Activated CD4-positive, CD25-positive, alpha-beta regulatory T cell (primary cell): ENCODE measurements around the gene PLCB4.

Experiments
- DNase-seq, 4 experiments: peaks; one replicate each; lab custom pipeline; 2025; lab: John Stamatoyannopoulos, UW

The PLCB4 gene

GRCh38 chr20:9177278-9177677 lies 108.4 kb downstream of the PLCB4 start:
- no peak for DNase-seq

GRCh38 chr20:9179193-9179802 lies 110.4 kb downstream of the PLCB4 start:
- no peak for DNase-seq

- DNase-seq = no peak
Measured at GRCh38 chr20:9179867-9180266, 111.0 kb downstream of the PLCB4 start.

DNA sequence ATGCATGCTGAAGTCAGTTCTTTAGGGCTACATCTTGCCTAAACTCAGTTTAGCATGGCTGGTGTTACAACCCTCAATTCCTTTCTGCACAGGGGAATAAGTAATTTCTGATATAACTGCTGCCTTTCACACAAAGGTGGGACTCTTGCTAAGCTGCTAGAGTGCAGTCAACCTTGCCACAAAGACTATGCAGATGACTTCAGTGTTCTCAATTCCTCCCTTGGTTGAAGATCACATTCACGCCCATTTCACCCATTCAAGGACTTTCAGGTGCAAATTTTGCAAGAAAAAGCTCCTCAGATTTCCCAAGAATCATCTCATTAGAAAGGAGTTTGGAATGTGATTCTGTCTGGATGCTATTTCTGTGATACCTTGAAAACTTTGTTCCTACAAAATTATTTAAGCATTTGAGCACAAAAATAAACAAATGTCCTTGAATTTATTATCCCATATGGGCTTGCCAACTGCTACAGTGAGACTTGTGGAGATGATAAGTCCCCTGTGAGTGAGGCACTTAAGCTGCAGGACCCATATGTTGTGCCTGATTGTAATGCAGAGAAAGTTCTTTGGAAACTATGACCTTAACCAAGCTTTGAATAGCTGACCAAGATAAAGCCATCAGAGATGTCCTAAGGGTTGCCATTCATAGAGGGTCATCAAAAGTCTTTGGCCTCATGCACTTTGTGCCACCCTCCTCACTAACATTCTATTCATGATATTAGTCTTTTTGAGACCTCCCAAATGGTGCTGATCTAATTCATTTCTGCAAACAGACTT lies 111.8 kb downstream of the PLCB4 start:
- DNase-seq = no peak

GRCh38 chr20:9185511-9185910 lies 116.6 kb downstream of the PLCB4 start:
- no peak for DNase-seq

DNA sequence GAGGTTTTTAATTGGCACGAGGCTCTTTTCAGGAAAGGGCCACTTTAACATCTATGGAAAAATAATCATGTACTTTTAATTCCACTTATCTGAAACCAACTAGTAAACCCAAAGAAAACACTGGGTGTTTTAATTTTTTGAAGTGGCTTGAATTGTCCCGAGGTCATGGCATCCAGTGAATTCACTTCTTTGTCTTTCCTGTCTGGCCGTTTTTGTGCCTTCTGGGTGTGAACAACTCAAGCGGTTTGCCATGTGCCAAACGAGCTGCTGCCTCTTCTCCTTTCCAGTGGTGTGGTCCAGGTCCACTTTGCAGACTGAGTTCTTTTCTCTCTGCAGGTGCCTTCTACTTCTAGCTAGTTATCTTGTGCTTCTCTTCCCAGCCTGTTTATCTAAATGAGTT lies 117.5 kb downstream of the PLCB4 start:
- DNase-seq = no peak

GRCh38 chr20:9195031-9195430 lies 126.1 kb downstream of the PLCB4 start:
- no peak for DNase-seq

GRCh38 chr20:9196110-9196509 lies 127.2 kb downstream of the PLCB4 start:
- DNase-seq = no peak

GRCh38 chr20:9198460-9198859 lies 129.6 kb downstream of the PLCB4 start:
- DNase-seq = no peak

GRCh38 chr20:9200196-9200595 lies 131.3 kb downstream of the PLCB4 start:
- DNase-seq = no peak

DNA sequence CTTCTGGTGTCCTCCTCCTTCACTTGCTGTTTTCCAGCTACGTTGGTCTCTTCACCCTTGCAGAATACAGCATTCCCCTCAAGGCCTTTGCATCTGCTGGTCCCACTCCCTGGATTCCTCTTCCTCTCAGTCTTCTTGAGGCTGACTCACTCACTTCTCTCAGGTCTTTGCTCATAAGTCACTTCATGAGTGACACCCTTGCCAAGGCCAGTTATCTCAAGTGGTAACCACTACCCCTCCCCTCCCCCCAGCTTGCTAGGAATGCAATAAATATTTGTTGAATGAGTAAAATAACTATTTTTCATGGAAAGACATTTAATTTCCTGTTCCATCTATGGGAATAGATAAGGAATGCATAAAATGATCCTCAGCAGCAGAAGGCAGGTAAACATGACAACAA lies 131.7 kb downstream of the PLCB4 start:
- no peak for DNase-seq

- no peak for DNase-seq
Measured at GRCh38 chr20:9202420-9203080, 133.7 kb downstream of the PLCB4 start.

- no peak for DNase-seq
Measured at GRCh38 chr20:9203081-9203447, 134.2 kb downstream of the PLCB4 start.

DNA sequence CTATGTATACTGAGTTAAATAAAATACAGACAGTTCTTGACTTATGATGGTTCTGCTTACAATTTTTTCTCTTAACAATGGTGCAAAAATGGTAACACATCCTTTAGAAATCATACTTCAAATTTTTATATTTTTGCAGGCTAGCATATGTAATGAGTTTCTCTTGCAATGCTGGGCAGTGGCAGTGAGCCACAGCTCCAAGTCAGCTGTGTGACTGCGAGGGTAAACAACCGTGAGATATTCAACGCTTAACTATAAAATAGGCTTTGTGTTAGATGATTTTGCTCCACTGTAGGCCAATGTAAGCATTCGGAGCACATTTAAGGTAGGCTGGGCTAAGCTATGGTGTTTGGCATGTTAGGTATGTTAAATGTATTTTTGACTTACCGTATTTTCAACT lies 136.1 kb downstream of the PLCB4 start:
- DNase-seq = no peak

DNA sequence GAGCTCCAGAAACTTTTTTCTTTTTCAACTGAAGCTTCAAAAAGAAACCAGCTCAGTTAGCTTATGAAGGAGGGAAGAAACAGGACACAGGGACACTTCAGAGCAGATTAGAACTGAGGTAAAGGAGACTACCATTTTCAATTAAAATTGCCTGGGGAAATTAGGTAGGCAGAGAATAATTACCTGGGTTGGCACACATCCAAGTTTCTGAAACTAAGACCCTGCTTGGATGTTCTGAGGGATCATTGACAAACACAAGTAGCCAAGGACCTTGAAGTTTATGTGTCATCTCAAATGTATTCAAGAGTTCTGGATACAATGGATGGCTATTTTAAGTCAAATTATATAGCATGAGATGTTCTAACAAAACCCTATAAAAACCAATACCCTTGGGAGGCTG lies 137.6 kb downstream of the PLCB4 start:
- DNase-seq = no peak

DNA sequence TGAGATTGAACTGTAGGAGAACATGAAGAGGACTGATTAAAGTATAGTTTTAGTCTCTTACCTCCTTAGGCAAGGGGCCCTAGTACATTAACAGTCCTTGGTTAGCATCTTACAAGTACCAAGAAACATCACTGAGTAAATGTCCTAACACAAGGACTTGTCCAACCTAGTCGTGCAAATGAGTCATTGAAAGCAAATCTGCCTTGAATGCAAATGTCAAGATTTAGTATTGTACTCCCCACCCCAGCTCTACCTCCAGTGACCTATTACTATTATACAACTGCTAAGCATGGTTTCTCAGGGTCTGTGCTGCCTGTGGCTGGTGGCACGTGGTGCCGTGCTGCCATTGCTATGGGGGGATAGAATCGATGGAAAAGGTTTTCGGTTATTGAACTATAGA lies 138.4 kb downstream of the PLCB4 start:
- DNase-seq = no peak

- no peak for DNase-seq
Measured at GRCh38 chr20:9210356-9210755, 141.5 kb downstream of the PLCB4 start.

GRCh38 chr20:9211016-9211760 lies 142.3 kb downstream of the PLCB4 start:
- DNase-seq = no peak

GRCh38 chr20:9212735-9213134 lies 143.8 kb downstream of the PLCB4 start:
- DNase-seq = no peak

DNA sequence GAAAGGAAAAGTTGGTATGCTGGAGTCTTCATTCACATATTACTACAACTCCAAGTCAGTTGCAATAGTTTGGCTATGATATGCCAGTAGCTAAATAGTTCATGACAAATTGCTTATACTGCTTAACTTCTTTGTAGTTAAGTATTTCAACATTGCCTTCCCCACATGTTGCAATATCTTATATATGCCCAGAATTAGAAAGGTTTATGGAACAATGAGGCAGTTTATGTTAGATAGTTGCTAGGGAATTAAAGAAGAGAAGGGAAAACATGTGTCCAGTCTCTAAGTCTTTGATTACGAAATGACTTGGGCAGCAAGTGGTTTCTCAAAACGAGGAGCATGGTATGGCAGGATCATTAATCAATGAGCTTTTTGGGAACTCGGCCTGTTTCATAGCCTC lies 145.8 kb downstream of the PLCB4 start:
- no peak for DNase-seq

DNA sequence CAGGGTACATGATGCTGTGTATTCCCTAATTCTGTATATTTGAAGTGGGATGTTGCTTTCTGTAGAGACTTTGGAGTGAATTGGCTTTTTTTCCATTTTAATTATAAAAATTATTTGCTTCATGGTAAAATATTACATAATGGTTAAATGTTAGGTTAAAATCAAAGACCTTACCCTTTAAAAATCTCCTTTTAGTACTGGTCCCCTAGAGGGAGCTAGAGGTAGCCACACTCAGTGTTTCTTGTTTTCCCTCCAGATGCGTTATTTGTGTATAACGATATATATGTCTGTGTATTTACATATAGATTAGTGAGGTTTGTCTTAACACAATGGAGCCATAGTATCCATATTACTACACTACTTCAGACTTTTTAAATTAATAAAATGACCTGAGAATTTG lies 146.7 kb downstream of the PLCB4 start:
- DNase-seq = no peak

- no peak for DNase-seq
Measured at GRCh38 chr20:9218531-9218961, 149.7 kb downstream of the PLCB4 start.
